ENCODE measurements around the gene TNMD.

DNA sequence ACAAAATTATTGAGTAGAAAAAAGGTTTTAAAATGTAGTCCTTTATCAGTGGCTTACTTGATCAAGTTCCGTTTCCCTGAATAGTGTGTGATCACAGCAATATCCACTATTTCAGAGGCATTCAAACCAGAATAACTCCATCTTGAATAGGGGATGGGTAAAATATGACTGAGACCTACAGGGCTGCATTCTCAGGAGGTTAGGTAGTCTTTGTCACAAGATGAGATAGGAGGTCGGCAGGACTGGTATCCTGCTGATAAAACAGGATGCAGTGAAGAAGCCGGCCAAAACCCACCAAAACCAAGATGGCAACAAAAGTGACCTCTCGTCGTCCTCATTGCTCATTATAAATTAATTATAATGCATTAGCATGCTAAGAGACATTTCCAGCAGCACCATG lies 27.2 kb downstream of the TNMD start:
- TF ChIP-seq POLR2A (IDR thresholded peaks at IDR 0.05), result no peak
- TF ChIP-seq, protein P1, sequence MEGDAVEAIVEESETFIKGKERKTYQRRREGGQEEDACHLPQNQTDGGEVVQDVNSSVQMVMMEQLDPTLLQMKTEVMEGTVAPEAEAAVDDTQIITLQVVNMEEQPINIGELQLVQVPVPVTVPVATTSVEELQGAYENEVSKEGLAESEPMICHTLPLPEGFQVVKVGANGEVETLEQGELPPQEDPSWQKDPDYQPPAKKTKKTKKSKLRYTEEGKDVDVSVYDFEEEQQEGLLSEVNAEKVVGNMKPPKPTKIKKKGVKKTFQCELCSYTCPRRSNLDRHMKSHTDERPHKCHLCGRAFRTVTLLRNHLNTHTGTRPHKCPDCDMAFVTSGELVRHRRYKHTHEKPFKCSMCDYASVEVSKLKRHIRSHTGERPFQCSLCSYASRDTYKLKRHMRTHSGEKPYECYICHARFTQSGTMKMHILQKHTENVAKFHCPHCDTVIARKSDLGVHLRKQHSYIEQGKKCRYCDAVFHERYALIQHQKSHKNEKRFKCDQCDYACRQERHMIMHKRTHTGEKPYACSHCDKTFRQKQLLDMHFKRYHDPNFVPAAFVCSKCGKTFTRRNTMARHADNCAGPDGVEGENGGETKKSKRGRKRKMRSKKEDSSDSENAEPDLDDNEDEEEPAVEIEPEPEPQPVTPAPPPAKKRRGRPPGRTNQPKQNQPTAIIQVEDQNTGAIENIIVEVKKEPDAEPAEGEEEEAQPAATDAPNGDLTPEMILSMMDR (IDR thresholded peaks at IDR 0.05), result no peak

Data from thyroid gland (tissue), 4 donors.